ENCODE data around the gene IGF1R.

GRCh38 chr15:98835876-98836275, 187.5 kb downstream of the IGF1R start:
- TF ChIP-seq NR2C2 (CRISPR knock-in tag; IDR thresholded peaks at IDR 0.05) (no peak), SMAD4 (CRISPR knock-in tag; IDR thresholded peaks at IDR 0.05) (no peak), TP53 (CRISPR knock-in tag; IDR thresholded peaks at IDR 0.05) (no peak), GRHL2 (CRISPR knock-in tag; IDR thresholded peaks at IDR 0.05; ENCODE audit: insufficient replicate concordance, severe bottlenecking) (no peak), ATF3 (CRISPR knock-in tag; conservative IDR thresholded peaks at IDR 0.05) (no peak), USF2 (CRISPR knock-in tag; IDR thresholded peaks at IDR 0.05) (no peak), JUN (CRISPR knock-in tag; IDR thresholded peaks at IDR 0.05) (no peak), MLX (CRISPR knock-in tag; IDR thresholded peaks at IDR 0.05) (no peak)
- TF ChIP-seq, protein P1, sequence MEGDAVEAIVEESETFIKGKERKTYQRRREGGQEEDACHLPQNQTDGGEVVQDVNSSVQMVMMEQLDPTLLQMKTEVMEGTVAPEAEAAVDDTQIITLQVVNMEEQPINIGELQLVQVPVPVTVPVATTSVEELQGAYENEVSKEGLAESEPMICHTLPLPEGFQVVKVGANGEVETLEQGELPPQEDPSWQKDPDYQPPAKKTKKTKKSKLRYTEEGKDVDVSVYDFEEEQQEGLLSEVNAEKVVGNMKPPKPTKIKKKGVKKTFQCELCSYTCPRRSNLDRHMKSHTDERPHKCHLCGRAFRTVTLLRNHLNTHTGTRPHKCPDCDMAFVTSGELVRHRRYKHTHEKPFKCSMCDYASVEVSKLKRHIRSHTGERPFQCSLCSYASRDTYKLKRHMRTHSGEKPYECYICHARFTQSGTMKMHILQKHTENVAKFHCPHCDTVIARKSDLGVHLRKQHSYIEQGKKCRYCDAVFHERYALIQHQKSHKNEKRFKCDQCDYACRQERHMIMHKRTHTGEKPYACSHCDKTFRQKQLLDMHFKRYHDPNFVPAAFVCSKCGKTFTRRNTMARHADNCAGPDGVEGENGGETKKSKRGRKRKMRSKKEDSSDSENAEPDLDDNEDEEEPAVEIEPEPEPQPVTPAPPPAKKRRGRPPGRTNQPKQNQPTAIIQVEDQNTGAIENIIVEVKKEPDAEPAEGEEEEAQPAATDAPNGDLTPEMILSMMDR (IDR thresholded peaks at IDR 0.05): no peak
- TF ChIP-seq, protein P2, sequence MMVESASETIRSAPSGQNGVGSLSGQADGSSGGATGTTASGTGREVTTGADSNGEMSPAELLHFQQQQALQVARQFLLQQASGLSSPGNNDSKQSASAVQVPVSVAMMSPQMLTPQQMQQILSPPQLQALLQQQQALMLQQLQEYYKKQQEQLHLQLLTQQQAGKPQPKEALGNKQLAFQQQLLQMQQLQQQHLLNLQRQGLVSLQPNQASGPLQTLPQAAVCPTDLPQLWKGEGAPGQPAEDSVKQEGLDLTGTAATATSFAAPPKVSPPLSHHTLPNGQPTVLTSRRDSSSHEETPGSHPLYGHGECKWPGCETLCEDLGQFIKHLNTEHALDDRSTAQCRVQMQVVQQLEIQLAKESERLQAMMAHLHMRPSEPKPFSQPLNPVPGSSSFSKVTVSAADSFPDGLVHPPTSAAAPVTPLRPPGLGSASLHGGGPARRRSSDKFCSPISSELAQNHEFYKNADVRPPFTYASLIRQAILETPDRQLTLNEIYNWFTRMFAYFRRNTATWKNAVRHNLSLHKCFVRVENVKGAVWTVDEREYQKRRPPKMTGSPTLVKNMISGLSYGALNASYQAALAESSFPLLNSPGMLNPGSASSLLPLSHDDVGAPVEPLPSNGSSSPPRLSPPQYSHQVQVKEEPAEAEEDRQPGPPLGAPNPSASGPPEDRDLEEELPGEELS (CRISPR knock-in tag; IDR thresholded peaks at IDR 0.05): no peak
- TF ChIP-seq, protein P3, sequence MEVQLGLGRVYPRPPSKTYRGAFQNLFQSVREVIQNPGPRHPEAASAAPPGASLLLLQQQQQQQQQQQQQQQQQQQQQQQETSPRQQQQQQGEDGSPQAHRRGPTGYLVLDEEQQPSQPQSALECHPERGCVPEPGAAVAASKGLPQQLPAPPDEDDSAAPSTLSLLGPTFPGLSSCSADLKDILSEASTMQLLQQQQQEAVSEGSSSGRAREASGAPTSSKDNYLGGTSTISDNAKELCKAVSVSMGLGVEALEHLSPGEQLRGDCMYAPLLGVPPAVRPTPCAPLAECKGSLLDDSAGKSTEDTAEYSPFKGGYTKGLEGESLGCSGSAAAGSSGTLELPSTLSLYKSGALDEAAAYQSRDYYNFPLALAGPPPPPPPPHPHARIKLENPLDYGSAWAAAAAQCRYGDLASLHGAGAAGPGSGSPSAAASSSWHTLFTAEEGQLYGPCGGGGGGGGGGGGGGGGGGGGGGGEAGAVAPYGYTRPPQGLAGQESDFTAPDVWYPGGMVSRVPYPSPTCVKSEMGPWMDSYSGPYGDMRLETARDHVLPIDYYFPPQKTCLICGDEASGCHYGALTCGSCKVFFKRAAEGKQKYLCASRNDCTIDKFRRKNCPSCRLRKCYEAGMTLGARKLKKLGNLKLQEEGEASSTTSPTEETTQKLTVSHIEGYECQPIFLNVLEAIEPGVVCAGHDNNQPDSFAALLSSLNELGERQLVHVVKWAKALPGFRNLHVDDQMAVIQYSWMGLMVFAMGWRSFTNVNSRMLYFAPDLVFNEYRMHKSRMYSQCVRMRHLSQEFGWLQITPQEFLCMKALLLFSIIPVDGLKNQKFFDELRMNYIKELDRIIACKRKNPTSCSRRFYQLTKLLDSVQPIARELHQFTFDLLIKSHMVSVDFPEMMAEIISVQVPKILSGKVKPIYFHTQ (CRISPR knock-in tag; IDR thresholded peaks at IDR 0.05): no peak

All from WTC11 (cell line).